ENCODE measurements around the gene PHGDH. TPM values are rescaled to one million over a fixed set of nuclear protein-coding genes. Genes with fewer than 3 reads are reported as not detected.

The PHGDH gene
- total RNA-seq, 1 donor from 2014 or later: 163 TPM

DNA sequence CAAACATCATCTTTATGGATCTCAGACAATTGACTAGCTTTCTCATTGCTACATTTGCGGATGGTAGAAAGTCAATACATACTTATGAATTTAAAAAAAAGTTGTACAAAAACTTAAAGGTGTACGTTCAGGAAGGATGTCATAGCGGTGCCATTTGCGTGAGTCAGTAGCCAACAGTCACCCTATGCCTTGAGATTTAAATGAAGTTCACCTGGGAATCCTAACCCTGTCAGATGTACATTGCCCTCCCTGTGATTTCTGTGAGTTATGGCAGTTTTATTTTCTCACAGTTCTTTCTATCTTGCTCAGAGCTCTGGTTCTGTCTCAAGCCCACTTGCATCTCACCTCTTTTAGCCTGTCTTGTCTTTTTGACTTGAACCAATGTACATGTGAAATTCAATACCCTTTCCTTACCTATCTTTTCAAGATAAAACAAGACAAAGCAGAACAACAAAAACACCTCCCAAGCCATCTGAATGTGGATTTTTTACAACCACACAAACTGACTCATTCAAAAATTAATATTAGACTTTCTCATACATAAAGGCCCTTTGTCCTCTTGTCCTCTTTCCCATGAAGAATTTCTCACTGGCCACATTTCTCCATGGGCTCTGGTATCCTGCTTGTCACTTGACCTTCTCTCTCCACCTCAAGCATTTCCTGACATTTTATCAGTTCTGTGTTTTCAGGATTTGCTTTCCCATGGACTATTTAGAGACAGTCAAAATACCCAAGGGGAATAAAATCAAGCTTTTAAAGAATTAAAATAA lies 38.4 kb upstream of the PHGDH start:
- DNase-seq (ENCODE audit: low read depth): no peak
- Histone ChIP-seq H3K36me3 (ENCODE audit: control insufficient read depth, insufficient read depth, low read length) (no peaks in the 10 kb centered on the region), H3K4me3 (ENCODE audit: low read depth, low read length) (no peak overlapping the region), H3K27me3 (ENCODE audit: control insufficient read depth, insufficient read depth, low read length) (no peaks in the 10 kb centered on the region)
- TF ChIP-seq, protein P1, sequence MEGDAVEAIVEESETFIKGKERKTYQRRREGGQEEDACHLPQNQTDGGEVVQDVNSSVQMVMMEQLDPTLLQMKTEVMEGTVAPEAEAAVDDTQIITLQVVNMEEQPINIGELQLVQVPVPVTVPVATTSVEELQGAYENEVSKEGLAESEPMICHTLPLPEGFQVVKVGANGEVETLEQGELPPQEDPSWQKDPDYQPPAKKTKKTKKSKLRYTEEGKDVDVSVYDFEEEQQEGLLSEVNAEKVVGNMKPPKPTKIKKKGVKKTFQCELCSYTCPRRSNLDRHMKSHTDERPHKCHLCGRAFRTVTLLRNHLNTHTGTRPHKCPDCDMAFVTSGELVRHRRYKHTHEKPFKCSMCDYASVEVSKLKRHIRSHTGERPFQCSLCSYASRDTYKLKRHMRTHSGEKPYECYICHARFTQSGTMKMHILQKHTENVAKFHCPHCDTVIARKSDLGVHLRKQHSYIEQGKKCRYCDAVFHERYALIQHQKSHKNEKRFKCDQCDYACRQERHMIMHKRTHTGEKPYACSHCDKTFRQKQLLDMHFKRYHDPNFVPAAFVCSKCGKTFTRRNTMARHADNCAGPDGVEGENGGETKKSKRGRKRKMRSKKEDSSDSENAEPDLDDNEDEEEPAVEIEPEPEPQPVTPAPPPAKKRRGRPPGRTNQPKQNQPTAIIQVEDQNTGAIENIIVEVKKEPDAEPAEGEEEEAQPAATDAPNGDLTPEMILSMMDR (IDR thresholded peaks at IDR 0.05; ENCODE audit: insufficient read depth, low read length, poor library complexity, severe bottlenecking): no peak

DNA sequence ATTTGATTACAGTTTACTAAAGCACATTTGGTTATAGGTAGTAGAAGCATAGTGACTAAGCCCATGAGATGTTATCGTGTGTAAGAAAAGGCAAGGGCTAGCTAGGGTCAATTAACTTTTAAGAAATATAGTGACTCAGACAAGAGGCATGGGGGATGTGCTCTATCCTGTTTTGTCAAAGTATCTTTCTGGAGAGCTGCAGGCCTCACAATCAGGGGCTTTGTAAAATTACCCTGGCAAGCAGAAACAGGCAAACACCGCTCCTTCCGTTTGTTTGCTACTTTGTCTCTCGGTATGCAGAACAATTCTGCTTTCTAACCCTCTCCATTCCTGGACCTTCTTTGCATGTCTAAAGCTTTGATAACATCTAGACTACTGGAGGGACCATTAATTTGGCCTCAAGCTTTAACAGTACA lies 37.6 kb upstream of the PHGDH start:
- DNase-seq (ENCODE audit: low read depth): peak; percentile 45
- Histone ChIP-seq H3K36me3 (ENCODE audit: control insufficient read depth, insufficient read depth, low read length) (no peaks in the 10 kb centered on the region), H3K27me3 (ENCODE audit: control insufficient read depth, insufficient read depth, low read length) (no peaks in the 10 kb centered on the region), H3K4me3 (ENCODE audit: low read depth, low read length) (no peak overlapping the region)
- TF ChIP-seq, protein P1 (IDR thresholded peaks at IDR 0.05; ENCODE audit: insufficient read depth, low read length, poor library complexity, severe bottlenecking): no peak

DNA sequence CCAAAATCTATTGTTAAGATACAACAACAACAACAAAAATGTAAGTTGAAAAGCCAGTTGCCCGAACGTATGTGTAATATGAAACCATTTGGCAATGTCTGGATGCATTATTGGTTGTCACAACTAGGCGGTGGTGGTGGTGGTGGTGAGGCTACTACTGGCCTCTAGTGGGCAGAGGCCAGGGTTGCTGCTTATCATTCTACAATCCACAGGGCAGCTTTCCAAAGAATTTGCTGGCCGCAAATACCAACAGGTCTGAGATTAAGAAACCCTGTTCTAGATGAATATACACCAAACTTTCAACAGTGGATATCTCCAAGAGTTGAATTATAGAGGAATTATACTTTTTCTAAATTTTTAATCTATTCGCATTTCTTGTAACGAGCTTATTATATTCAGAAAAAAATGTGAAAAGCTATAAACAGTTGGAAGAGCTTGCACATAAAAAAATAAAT lies 36.9 kb upstream of the PHGDH start:
- Histone ChIP-seq H3K36me3 (ENCODE audit: control insufficient read depth, insufficient read depth, low read length) (no peaks in the 10 kb centered on the region), H3K4me3 (ENCODE audit: low read depth, low read length) (no peak overlapping the region), H3K27me3 (ENCODE audit: control insufficient read depth, insufficient read depth, low read length) (no peaks in the 10 kb centered on the region)
- TF ChIP-seq, protein P1 (IDR thresholded peaks at IDR 0.05; ENCODE audit: insufficient read depth, low read length, poor library complexity, severe bottlenecking): peak; percentile 79
- no peak for DNase-seq (ENCODE audit: low read depth)

DNA sequence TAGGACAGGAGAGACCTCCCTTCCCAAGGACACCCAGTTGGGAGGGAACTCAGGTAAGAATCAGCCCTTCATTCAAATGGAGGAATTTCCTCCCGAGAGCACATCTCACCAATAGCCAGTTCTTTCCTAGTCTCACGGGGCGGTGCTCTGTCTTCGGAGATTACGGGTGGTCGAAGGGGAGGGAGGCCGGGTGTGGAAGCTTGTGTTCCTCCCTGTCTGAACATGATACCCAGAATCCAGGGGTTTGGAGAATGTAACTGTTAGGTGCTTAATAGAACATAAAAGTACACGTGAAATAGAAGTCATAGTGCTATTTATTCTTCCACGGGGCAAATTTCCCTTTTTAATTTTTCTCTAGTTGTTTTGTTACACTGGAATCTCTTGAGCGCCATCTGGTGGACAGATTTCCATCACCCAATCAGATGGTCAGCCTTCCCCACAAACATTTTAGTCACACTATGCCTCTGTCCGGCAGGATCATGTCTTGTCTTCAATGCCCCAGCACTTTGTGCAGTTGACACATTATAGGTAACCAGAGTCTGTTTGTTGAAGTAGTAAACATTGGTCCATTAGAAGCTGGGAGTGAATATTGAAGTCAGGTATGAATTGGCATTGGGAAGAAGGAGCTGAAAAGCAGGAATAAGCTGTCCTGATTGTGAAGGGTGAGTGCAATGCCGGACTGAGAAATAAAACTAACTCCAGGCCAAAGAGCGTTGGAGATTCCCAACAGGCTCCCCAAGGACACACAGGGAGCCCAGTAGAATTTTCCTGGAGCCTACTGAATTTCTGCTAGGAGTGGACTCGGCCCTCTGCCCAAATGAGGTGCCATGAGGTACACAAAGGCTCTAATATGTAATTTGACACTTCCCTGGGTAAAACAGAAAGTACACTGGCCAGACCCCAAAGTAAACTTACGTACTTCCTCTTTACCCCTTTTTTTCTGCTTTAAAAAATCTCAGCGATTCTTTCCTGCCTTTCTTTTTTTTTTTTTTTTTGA lies 36.1 kb upstream of the PHGDH start:
- peak; percentile 45 for DNase-seq (ENCODE audit: low read depth)
- Histone ChIP-seq H3K4me3 (ENCODE audit: low read depth, low read length) (peak overlapping the region; percentile 36), H3K27me3 (ENCODE audit: control insufficient read depth, insufficient read depth, low read length) (no peaks in the 10 kb centered on the region), H3K36me3 (ENCODE audit: control insufficient read depth, insufficient read depth, low read length) (no peaks in the 10 kb centered on the region)
- TF ChIP-seq, protein P1 (IDR thresholded peaks at IDR 0.05; ENCODE audit: insufficient read depth, low read length, poor library complexity, severe bottlenecking): peak; percentile 73

DNA sequence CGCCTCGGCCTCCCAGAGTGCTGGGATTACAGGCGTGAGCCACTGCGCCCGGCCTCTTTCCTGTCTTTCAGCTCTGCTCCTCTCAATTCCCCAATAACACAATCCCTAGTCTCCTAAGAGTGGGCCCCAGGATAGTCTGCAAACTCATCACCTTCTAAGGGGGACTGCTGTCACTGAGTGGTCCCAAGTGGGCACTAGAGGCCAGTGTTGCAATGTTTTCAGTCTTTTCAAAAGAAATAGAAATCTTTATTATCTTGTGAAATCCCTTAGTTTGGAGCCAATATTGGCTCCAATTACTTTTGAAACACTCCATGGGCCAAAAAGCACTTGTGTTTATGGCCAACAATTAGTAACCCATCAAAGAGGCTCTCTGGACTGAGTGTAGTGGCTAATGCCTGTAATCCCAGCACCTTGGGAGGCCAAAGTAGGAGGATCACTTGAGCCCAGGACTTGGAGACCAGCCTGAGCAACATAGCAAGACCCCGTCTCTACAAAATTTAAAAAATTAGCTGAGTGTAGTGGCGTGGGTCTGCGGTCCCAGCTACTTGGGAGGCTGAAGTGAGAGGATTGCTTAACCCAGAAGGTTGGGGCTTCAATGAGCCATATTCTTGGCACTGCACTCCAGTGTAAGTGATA lies 35.0 kb upstream of the PHGDH start:
- no peak for DNase-seq (ENCODE audit: low read depth)
- TF ChIP-seq, protein P1 (IDR thresholded peaks at IDR 0.05; ENCODE audit: insufficient read depth, low read length, poor library complexity, severe bottlenecking): peak; percentile 20
- no peaks in the 10 kb centered on the region for H3K36me3 ChIP-seq (ENCODE audit: control insufficient read depth, insufficient read depth, low read length)
- no peaks in the 10 kb centered on the region for H3K27me3 ChIP-seq (ENCODE audit: control insufficient read depth, insufficient read depth, low read length)
- no peak overlapping the region for H3K4me3 ChIP-seq (ENCODE audit: low read depth, low read length)
